H9 (cell line): Measurements from ENCODE around the gene NAV1. TPM values are rescaled to one million over a fixed set of nuclear protein-coding genes. Genes with fewer than 3 reads are reported as not detected.

Experiments
- DNase-seq: peaks from one replicate; pipeline ENCODE4 v3.0.0-alpha.2; 2017
- H2AFZ ChIP-seq: one replicate; pipeline ENCODE4 v1.6.1; 2013; ENCODE audit warnings: mild to moderate bottlenecking, low read length, control low read depth, moderate library complexity
- H2AK5ac ChIP-seq: 2 replicates; pipeline ENCODE4 v1.6.1; 2013; ENCODE audit warnings: low read length, control low read depth, mixed read lengths; ENCODE audit not compliant: insufficient read length
- H2BK120ac ChIP-seq: one replicate; pipeline ENCODE4 v1.6.1; 2013; ENCODE audit warnings: low read depth, mild to moderate bottlenecking, low read length, control low read depth, inconsistent platforms; ENCODE audit not compliant: poor library complexity, severe bottlenecking
- H2BK12ac ChIP-seq: 2 replicates; pipeline ENCODE4 v1.6.1; 2013; ENCODE audit warnings: low read length, control low read depth, mixed read lengths, low read depth; ENCODE audit not compliant: insufficient read length
- H2BK15ac ChIP-seq: 2 replicates; pipeline ENCODE4 v1.6.1; 2013; ENCODE audit warnings: low read depth, low read length, control low read depth
- H2BK20ac ChIP-seq: one replicate; pipeline ENCODE4 v1.6.1; 2013; ENCODE audit warnings: low read depth, mild to moderate bottlenecking, low read length, control low read depth, inconsistent platforms; ENCODE audit not compliant: poor library complexity, severe bottlenecking
- H2BK5ac ChIP-seq: 2 replicates; pipeline ENCODE4 v1.6.1; 2013; ENCODE audit warnings: low read length, control low read depth, mixed read lengths; ENCODE audit not compliant: insufficient read length
- H3K14ac ChIP-seq: 2 replicates; pipeline ENCODE4 v1.6.1; 2013; ENCODE audit warnings: low read length, control low read depth; ENCODE audit not compliant: insufficient read depth
- H3K18ac ChIP-seq: 2 replicates; pipeline ENCODE4 v1.6.1; 2013; ENCODE audit warnings: low read depth, mild to moderate bottlenecking, mixed read lengths, low read length, control low read depth; ENCODE audit not compliant: insufficient read length
- H3K23ac ChIP-seq: 2 replicates; pipeline ENCODE4 v1.6.1; 2013; ENCODE audit warnings: low read length, control low read depth, mixed read lengths, low read depth; ENCODE audit not compliant: insufficient read length
- H3K23me2 ChIP-seq: 2 replicates; pipeline ENCODE4 v1.6.1; 2013; ENCODE audit warnings: low read depth, mild to moderate bottlenecking, mixed read lengths, low read length, control low read depth; ENCODE audit not compliant: insufficient read length, poor library complexity, severe bottlenecking
- H3K27ac ChIP-seq: 2 replicates; pipeline ENCODE4 v1.5.1; 2013; ENCODE audit warnings: low read length, control low read depth, mixed read lengths, low read depth; ENCODE audit not compliant: insufficient read length
- H3K27me3 ChIP-seq: 2 replicates; pipeline ENCODE4 v1.6.1; 2013; ENCODE audit warnings: low read length, control low read depth, inconsistent platforms; ENCODE audit not compliant: insufficient read depth
- H3K4ac ChIP-seq: 2 replicates; pipeline ENCODE4 v1.6.1; 2013; ENCODE audit warnings: low read depth, mild to moderate bottlenecking, control low read depth, inconsistent platforms, low read length, moderate library complexity
- H3K4me1 ChIP-seq: 2 replicates; pipeline ENCODE4 v1.6.1; 2013; ENCODE audit warnings: low read length, control low read depth, inconsistent platforms; ENCODE audit not compliant: insufficient read depth
- H3K4me2 ChIP-seq: 2 replicates; pipeline ENCODE4 v1.6.1; 2013; ENCODE audit warnings: low read length, control low read depth, mixed read lengths; ENCODE audit not compliant: insufficient read length, insufficient read depth
- H3K56ac ChIP-seq: 2 replicates; pipeline ENCODE4 v1.6.1; 2013; ENCODE audit warnings: low read depth, mild to moderate bottlenecking, mixed read lengths, low read length, control low read depth; ENCODE audit not compliant: insufficient read length
- H3K79me1 ChIP-seq: 2 replicates; pipeline ENCODE4 v1.6.1; 2013; ENCODE audit warnings: low read depth, mild to moderate bottlenecking, moderate library complexity, low read length, control low read depth, inconsistent platforms; ENCODE audit not compliant: insufficient read depth, poor library complexity, severe bottlenecking
- H3K79me2 ChIP-seq: 2 replicates; pipeline ENCODE4 v1.6.1; 2013; ENCODE audit warnings: low read length, control low read depth, inconsistent platforms; ENCODE audit not compliant: insufficient read depth
- H3K9ac ChIP-seq: 2 replicates; pipeline ENCODE4 v1.6.1; 2013; ENCODE audit warnings: low read length, control low read depth, mixed read lengths; ENCODE audit not compliant: insufficient read length; ENCODE audit errors: extremely low read depth
- H3K9me3 ChIP-seq: one replicate; pipeline ENCODE4 v1.6.1; 2013; ENCODE audit warnings: low read depth, low read length, inconsistent platforms; ENCODE audit not compliant: control insufficient read depth
- H3T11ph ChIP-seq: one replicate; pipeline ENCODE4 v1.6.1; 2013; ENCODE audit warnings: mild to moderate bottlenecking, low read length, control low read depth, inconsistent platforms
- H4K20me1 ChIP-seq: one replicate; pipeline ENCODE4 v1.6.1; 2013; ENCODE audit not compliant: control insufficient read depth, insufficient read length, insufficient read depth
- H4K5ac ChIP-seq: 2 replicates; pipeline ENCODE4 v1.6.1; 2013; ENCODE audit warnings: low read depth, mild to moderate bottlenecking, mixed read lengths, low read length, control low read depth; ENCODE audit not compliant: insufficient read length
- H4K8ac ChIP-seq: replicated peaks from 2 replicates; pipeline ENCODE4 v1.6.1; 2013; ENCODE audit warnings: low read length, control low read depth, mixed read lengths, low read depth; ENCODE audit not compliant: insufficient read length
- H4K91ac ChIP-seq: 2 replicates; pipeline ENCODE4 v1.6.1; 2013; ENCODE audit warnings: low read depth, mild to moderate bottlenecking, moderate library complexity, mixed read lengths, low read length, control low read depth; ENCODE audit not compliant: insufficient read length
- H3K27ac Mint-ChIP-seq, 3 experiments: 2 replicates in 2 of 3; 3 replicates in 1 of 3; pipeline ENCODE4 v1.8.0; 2020 to 2021; ENCODE audit warnings: mixed read lengths in 3 of 3, mild to moderate bottlenecking in 1 of 3, moderate library complexity in 1 of 3
- H3K27me3 Mint-ChIP-seq: 2 replicates; pipeline ENCODE4 v1.8.0; 2021; ENCODE audit warnings: low read depth, mild to moderate bottlenecking, moderate library complexity, mixed read lengths
- H3K36me3 Mint-ChIP-seq, 3 experiments: 2 replicates in 2 of 3; 3 replicates in 1 of 3; pipeline ENCODE4 v1.8.0; 2020 to 2021; ENCODE audit warnings: low read depth in 3 of 3, mixed read lengths in 3 of 3; ENCODE audit not compliant: insufficient read depth in 1 of 3
- H3K4me1 Mint-ChIP-seq, 2 experiments: 2 replicates each; pipeline ENCODE4 v1.8.0; 2020; ENCODE audit warnings: mixed read lengths in 2 of 2
- H3K4me3 Mint-ChIP-seq, 2 experiments: 2 replicates in 1 of 2; 3 replicates in 1 of 2; pipeline ENCODE4 v1.8.0; 2020 to 2021; ENCODE audit warnings: mild to moderate bottlenecking in 2 of 2, mixed read lengths in 2 of 2, moderate library complexity in 1 of 2
- H3K9me3 Mint-ChIP-seq, 2 experiments: 2 replicates in 1 of 2; 3 replicates in 1 of 2; pipeline ENCODE4 v1.8.0; 2020; ENCODE audit warnings: mild to moderate bottlenecking in 2 of 2, mixed read lengths in 2 of 2, moderate library complexity in 1 of 2
- WGBS: extraction: QIAGEN DNeasy Blood & Tissue Kit; methylation state at CpG from one replicate; pipeline ENCODE4 v1.1.7; 2013; ENCODE audit warnings: missing lambda C conversion rate, low lambda C conversion rate, mixed read lengths; ENCODE audit not compliant: insufficient read length; ENCODE audit errors: extremely low coverage; 5-methylcytosine and 5-hydroxymethylcytosine counted together
- total RNA-seq: library from RNA; stranded (reverse); gene quantifications from 2 replicates; pipeline ENCODE4 v1.2.1, GENCODE V29; 2021
- TF ChIP-seq, protein P1 (sequence below): fragments of 200-600 bp; sonication (generic); conservative IDR thresholded peaks from 3 replicates; pipeline ENCODE4 v1.8.0; 2021; ENCODE audit warnings: antibody characterized with exemption, mild to moderate bottlenecking

NAV1 gene
- total RNA-seq, 1 experiment from 2014 or later: 20.5 TPM

- no peak for DNase-seq
- Histone ChIP-seq H4K5ac (no peak overlapping the region), H3K18ac (no peak overlapping the region), H2BK12ac (no peak overlapping the region), H3K79me1 (no peaks in the 10 kb centered on the region), H2BK5ac (no peak overlapping the region), H2AK5ac (no peak overlapping the region), H2BK120ac (no peak overlapping the region), H2BK15ac (no peak overlapping the region), H4K20me1 (no peaks in the 10 kb centered on the region), H3K4me2 (no peak overlapping the region), H3K27ac (no peak overlapping the region), H3K9ac (no peak overlapping the region), H3K56ac (no peak overlapping the region), H3T11ph (no peak overlapping the region), H3K23me2 (no peaks in the 10 kb centered on the region), H3K27me3 (no peaks in the 10 kb centered on the region; the same call in 1 of the 2 replicates), H3K4me1 (no peaks in the 10 kb centered on the region), H2AFZ (no peak overlapping the region), H3K23ac (no peak overlapping the region), H2BK20ac (no peak overlapping the region), H4K8ac (no peak overlapping the region), H3K79me2 (no peaks in the 10 kb centered on the region), H4K91ac (no peak overlapping the region), H3K4ac (no peak overlapping the region), H3K9me3 (no peaks in the 10 kb centered on the region), H3K14ac (no peak overlapping the region)
- TF ChIP-seq, protein P1, sequence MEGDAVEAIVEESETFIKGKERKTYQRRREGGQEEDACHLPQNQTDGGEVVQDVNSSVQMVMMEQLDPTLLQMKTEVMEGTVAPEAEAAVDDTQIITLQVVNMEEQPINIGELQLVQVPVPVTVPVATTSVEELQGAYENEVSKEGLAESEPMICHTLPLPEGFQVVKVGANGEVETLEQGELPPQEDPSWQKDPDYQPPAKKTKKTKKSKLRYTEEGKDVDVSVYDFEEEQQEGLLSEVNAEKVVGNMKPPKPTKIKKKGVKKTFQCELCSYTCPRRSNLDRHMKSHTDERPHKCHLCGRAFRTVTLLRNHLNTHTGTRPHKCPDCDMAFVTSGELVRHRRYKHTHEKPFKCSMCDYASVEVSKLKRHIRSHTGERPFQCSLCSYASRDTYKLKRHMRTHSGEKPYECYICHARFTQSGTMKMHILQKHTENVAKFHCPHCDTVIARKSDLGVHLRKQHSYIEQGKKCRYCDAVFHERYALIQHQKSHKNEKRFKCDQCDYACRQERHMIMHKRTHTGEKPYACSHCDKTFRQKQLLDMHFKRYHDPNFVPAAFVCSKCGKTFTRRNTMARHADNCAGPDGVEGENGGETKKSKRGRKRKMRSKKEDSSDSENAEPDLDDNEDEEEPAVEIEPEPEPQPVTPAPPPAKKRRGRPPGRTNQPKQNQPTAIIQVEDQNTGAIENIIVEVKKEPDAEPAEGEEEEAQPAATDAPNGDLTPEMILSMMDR: no peak
- Mint-ChIP-seq H3K4me1 (peaks cover 0 to 15% of the 10 kb centered on the region in 2 experiments; a peak in 3 of 4 replicates), H3K9me3 (no peaks in the 10 kb centered on the region), H3K27ac (no peak overlapping the region), H3K27me3 (peaks cover 5% of the 10 kb centered on the region), H3K36me3 (no peaks in the 10 kb centered on the region), H3K4me3 (no peak overlapping the region)
- no CpG with 5 or more reads among the region's 12 CpGs for WGBS
Measured at GRCh38 chr1:201565024-201565730, 26.2 kb downstream of the NAV1 start.
